Ectodermal cell (in vitro differentiated cells): ENCODE measurements around the gene MAPKAP1.

ENCODE experiments used
- H3K27ac ChIP-seq: 2 replicates; pipeline ENCODE4 v1.7.0; 2013; ENCODE audit warnings: mild to moderate bottlenecking, low read depth, low read length; ENCODE audit not compliant: insufficient read depth, poor library complexity, severe bottlenecking
- H3K27me3 ChIP-seq: 2 replicates; pipeline ENCODE4 v1.7.0; 2013; ENCODE audit warnings: mild to moderate bottlenecking, low read length; ENCODE audit not compliant: insufficient read depth, control insufficient read depth, poor library complexity, severe bottlenecking
- H3K36me3 ChIP-seq: one replicate; pipeline ENCODE4 v1.7.0; 2013; ENCODE audit warnings: low read length; ENCODE audit not compliant: control insufficient read depth, insufficient read depth
- H3K4me1 ChIP-seq: one replicate; pipeline ENCODE4 v1.7.0; 2013; ENCODE audit warnings: low read length; ENCODE audit not compliant: control insufficient read depth, insufficient read depth
- H3K4me3 ChIP-seq: 2 replicates; pipeline ENCODE4 v1.7.0; 2013; ENCODE audit warnings: low read depth, low read length, control low read depth; ENCODE audit not compliant: insufficient read depth
- H3K9me3 ChIP-seq: 2 replicates; pipeline ENCODE4 v1.7.0; 2013; ENCODE audit warnings: mild to moderate bottlenecking, low read length, moderate library complexity; ENCODE audit not compliant: control insufficient read depth
- WGBS, 2 experiments: methylation state at CpG; one replicate each; pipeline ENCODE4 v1.1.7; 2013; ENCODE audit warnings: missing lambda C conversion rate in 2 of 2; 5-methylcytosine and 5-hydroxymethylcytosine counted together

Gene MAPKAP1

GRCh38 chr9:125521462-125522327 is 185.3 kb downstream of the MAPKAP1 start:
- H3K4me1 ChIP-seq = peaks cover 12% of the 10 kb centered on the region
- no peaks in the 10 kb centered on the region for H3K9me3 ChIP-seq
- H3K36me3 ChIP-seq = no peaks in the 10 kb centered on the region
- H3K27me3 ChIP-seq = peaks cover 31% of the 10 kb centered on the region
- WGBS, 2 experiments = 93 to 94% methylated on average over 3 of the region's 3 CpGs
- H3K27ac ChIP-seq = no peak overlapping the region
- H3K4me3 ChIP-seq = no peak overlapping the region

- no peaks in the 10 kb centered on the region for H3K9me3 ChIP-seq
- no peak overlapping the region for H3K27ac ChIP-seq
- H3K36me3 ChIP-seq = no peaks in the 10 kb centered on the region
- peaks cover 14% of the 10 kb centered on the region for H3K4me1 ChIP-seq
- 93 to 97% methylated on average over 3 of the region's 3 CpGs for WGBS, 2 experiments
- H3K4me3 ChIP-seq = no peak overlapping the region
- H3K27me3 ChIP-seq = peaks cover 34% of the 10 kb centered on the region
These were observed 187.3 kb downstream of the MAPKAP1 start for GRCh38 chr9:125519734-125520133.

- no peak overlapping the region for H3K4me3 ChIP-seq
- peaks cover 32% of the 10 kb centered on the region for H3K27me3 ChIP-seq
- no peak overlapping the region for H3K27ac ChIP-seq
- H3K9me3 ChIP-seq = no peaks in the 10 kb centered on the region
- 25 to 67% methylated on average over 2 to 4 of the region's 4 CpGs for WGBS, 2 experiments
- no peaks in the 10 kb centered on the region for H3K36me3 ChIP-seq
- H3K4me1 ChIP-seq = peaks cover 12% of the 10 kb centered on the region
These were observed 189.4 kb downstream of the MAPKAP1 start for GRCh38 chr9:125517577-125517976.

- Histone ChIP-seq H3K9me3 (no peaks in the 10 kb centered on the region), H3K27ac (no peak overlapping the region), H3K27me3 (peaks cover 25% of the 10 kb centered on the region), H3K4me1 (peaks cover 22% of the 10 kb centered on the region), H3K36me3 (no peaks in the 10 kb centered on the region), H3K4me3 (no peak overlapping the region)
- WGBS, 2 experiments = 92 to 95% methylated on average over 6 of the region's 6 CpGs
These were observed 190.7 kb downstream of the MAPKAP1 start for GRCh38 chr9:125515983-125516940.

GRCh38 chr9:125515281-125515680 is 191.7 kb downstream of the MAPKAP1 start:
- H3K27me3 ChIP-seq = peaks cover 15% of the 10 kb centered on the region
- no peak overlapping the region for H3K27ac ChIP-seq
- 87 to 93% methylated on average over 3 to 5 of the region's 5 CpGs for WGBS, 2 experiments
- peaks cover 23% of the 10 kb centered on the region for H3K4me1 ChIP-seq
- no peaks in the 10 kb centered on the region for H3K36me3 ChIP-seq
- H3K4me3 ChIP-seq = no peak overlapping the region
- no peaks in the 10 kb centered on the region for H3K9me3 ChIP-seq

- Histone ChIP-seq H3K36me3 (no peaks in the 10 kb centered on the region), H3K9me3 (no peaks in the 10 kb centered on the region), H3K27me3 (peaks cover 13% of the 10 kb centered on the region), H3K4me1 (peaks cover 23% of the 10 kb centered on the region), H3K27ac (no peak overlapping the region), H3K4me3 (no peak overlapping the region)
- 92 to 93% methylated on average over 4 of the region's 4 CpGs for WGBS, 2 experiments
These were observed 192.5 kb downstream of the MAPKAP1 start for GRCh38 chr9:125514468-125514867.

- H3K27ac ChIP-seq = no peak overlapping the region
These were observed 193.2 kb downstream of the MAPKAP1 start for GRCh38 chr9:125513668-125514413.

GRCh38 chr9:125513303-125513667 is 193.7 kb downstream of the MAPKAP1 start:
- H3K9me3 ChIP-seq = no peaks in the 10 kb centered on the region
- no peak overlapping the region for H3K4me3 ChIP-seq
- WGBS, 2 experiments = 64 to 72% methylated on average over 2 of the region's 2 CpGs
- H3K36me3 ChIP-seq = no peaks in the 10 kb centered on the region
- H3K27me3 ChIP-seq = peaks cover 9% of the 10 kb centered on the region
- peaks cover 23% of the 10 kb centered on the region for H3K4me1 ChIP-seq
- no peak overlapping the region for H3K27ac ChIP-seq

More at GRCh38 chr9:125513668-125514413, 193.2 kb downstream of the MAPKAP1 start:
- peaks cover 23% of the 10 kb centered on the region for H3K4me1 ChIP-seq
- H3K36me3 ChIP-seq = no peaks in the 10 kb centered on the region
- peaks cover 9% of the 10 kb centered on the region for H3K27me3 ChIP-seq
- no peak overlapping the region for H3K4me3 ChIP-seq
- no peaks in the 10 kb centered on the region for H3K9me3 ChIP-seq
- WGBS, 2 experiments = 90 to 92% methylated on average over 13 of the region's 13 CpGs

- WGBS, 2 experiments = 87 to 92% methylated on average over 15 to 18 of the region's 18 CpGs
- H3K27ac ChIP-seq = no peak overlapping the region
- H3K4me3 ChIP-seq = no peak overlapping the region
- H3K27me3 ChIP-seq = peaks cover 6% of the 10 kb centered on the region
- H3K9me3 ChIP-seq = no peaks in the 10 kb centered on the region
- H3K4me1 ChIP-seq = peaks cover 17% of the 10 kb centered on the region
- no peaks in the 10 kb centered on the region for H3K36me3 ChIP-seq
These were observed 195.0 kb downstream of the MAPKAP1 start for GRCh38 chr9:125511789-125512660.
